Measurements from ENCODE around the gene FBP2. TPM values are rescaled to one million over a fixed set of nuclear protein-coding genes. Genes with fewer than 3 reads are reported as not detected.

The FBP2 gene
- total and polyA plus RNA-seq, 2 of the 8 experiments (the other 6 are each of a cell fraction or from before 2014, with no cell fraction given): not detected

- TF ChIP-seq CTCF (IDR thresholded peaks at IDR 0.05; ENCODE audit: control extremely low read depth in 1 of 3, insufficient read depth in 1 of 3, low read depth in 1 of 3, low read length in 3 of 3) (no peak), BCL11A (IDR thresholded peaks at IDR 0.05; ENCODE audit: low read depth in 2 of 2, low read length in 2 of 2) (no peak)
Observed at GRCh38 chr9:94577036-94577435, 16.6 kb downstream of the FBP2 start (continued).

Data from H1 (cell line).